HCT116 (cell line): ENCODE data around the gene ACCS. TPM values are rescaled to one million over a fixed set of nuclear protein-coding genes. Genes with fewer than 3 reads are reported as not detected.

ENCODE experiments used
- ATAC-seq: fragments of 200-7000 bp; cut with Tn5 transposase; 2 replicates; pipeline ENCODE4 v1.9.1; 2020; ENCODE audit warnings: mild to moderate bottlenecking, moderate library complexity
- BruUV-seq: library from RNA; stranded (reverse); fragments of 400-500 nt; replicated peaks from 2 replicates; lab custom pipeline; 2021; lab: Mats Ljungman, UMichigan
- CTCF ChIA-PET: fragments of 300-600 bp; sonication (Branson Sonifier 250); formaldehyde crosslinking; loops from one replicate; lab custom pipeline; 2021; ENCODE audit warnings: antibody characterized with exemption; lab: Charles Lee
- POLR2A ChIA-PET: fragments of 300-600, 350-600 bp; sonication (Branson Sonifier 250); formaldehyde crosslinking; loops from one replicate; lab custom pipeline; 2021; ENCODE audit warnings: antibody characterized with exemption; lab: Charles Lee
- RAD21 ChIA-PET, 2 experiments: fragments of 300-600 bp; sonication (Branson Sonifier 250); formaldehyde crosslinking; loops; one replicate each; lab custom pipeline; 2023; ENCODE audit warnings: low total read pairs in 2 of 2; ENCODE audit not compliant: uncharacterized antibody in 2 of 2, unreplicated experiment in 2 of 2, low non-redundant PET in 1 of 2; lab: Charles Lee
- DNase-seq: peaks from one replicate; pipeline ENCODE4 v3.0.0-alpha.2; 2010; ENCODE audit warnings: low read depth, low spot score
- H2AFZ ChIP-seq: fragments of 200-600 bp; shearing (Covaris generic), sonication (generic); 2 replicates; pipeline ENCODE4 v1.6.1; 2017; ENCODE audit warnings: low read depth, mixed run types, mixed read lengths, antibody characterized with exemption, low read length; ENCODE audit not compliant: poor library complexity, severe bottlenecking
- H3K27ac ChIP-seq: 2 replicates; pipeline ENCODE4 v1.5.1; 2012; ENCODE audit warnings: low read depth, low read length
- H3K27me3 ChIP-seq: fragments of 200-600 bp; sonication (generic); 2 replicates; pipeline ENCODE4 v1.6.1; 2016; ENCODE audit warnings: mixed run types, low read length, mixed read lengths; ENCODE audit not compliant: insufficient read depth
- H3K36me3 ChIP-seq, 2 experiments: fragments of 200-500 bp in 1 of 2; fragments of 200-600 bp in 1 of 2; sonication (Bioruptor generic) in 1 of 2; sonication (generic) in 1 of 2; 2 replicates each; pipeline versions ENCODE4 v1.5.1 to v1.6.1; 2014 to 2016; ENCODE audit warnings: low read length in 2 of 2, inconsistent platforms in 1 of 2, mixed read lengths in 1 of 2, mixed run types in 1 of 2; ENCODE audit not compliant: insufficient read depth in 2 of 2, control insufficient read depth in 1 of 2
- H3K4me1 ChIP-seq, 2 experiments: fragments of 200-600 bp in 1 of 2; sonication (generic) in 1 of 2; 2 replicates each; pipeline versions ENCODE4 v1.5.1 to v1.6.1; 2012 to 2017; ENCODE audit warnings: low read length in 2 of 2, inconsistent platforms in 1 of 2, mild to moderate bottlenecking in 1 of 2, mixed read lengths in 1 of 2, mixed run types in 1 of 2, moderate library complexity in 1 of 2; ENCODE audit not compliant: insufficient read depth in 2 of 2, control insufficient read depth in 1 of 2
- H3K4me2 ChIP-seq: fragments of 200-600 bp; sonication (generic); 2 replicates; pipeline ENCODE4 v1.6.1; 2017; ENCODE audit warnings: mixed run types, low read length, mixed read lengths
- H3K4me3 ChIP-seq, 2 experiments: fragments of 200-600 bp in 1 of 2; sonication (generic) in 1 of 2; replicated peaks in 1 of 2; 2 replicates each; pipeline ENCODE4 v1.5.1; 2011 to 2016; ENCODE audit warnings: low read length in 2 of 2, control low read depth in 1 of 2, low read depth in 1 of 2, mild to moderate bottlenecking in 1 of 2, mixed read lengths in 1 of 2, mixed run types in 1 of 2
- H3K79me2 ChIP-seq: fragments of 200-600 bp; sonication (generic); 2 replicates; pipeline ENCODE4 v1.6.1; 2017; ENCODE audit warnings: mild to moderate bottlenecking, mixed run types, low read length, moderate library complexity, mixed read lengths; ENCODE audit not compliant: insufficient read depth
- H3K9ac ChIP-seq: fragments of 200-600 bp; sonication (generic); 2 replicates; pipeline ENCODE4 v1.6.1; 2016; ENCODE audit warnings: low read length, mixed read lengths
- H3K9me2 ChIP-seq: fragments of 200-600 bp; sonication (generic), shearing (Covaris generic); 2 replicates; pipeline ENCODE4 v1.6.1; 2017; ENCODE audit warnings: mixed run types, mild to moderate bottlenecking, moderate library complexity; ENCODE audit not compliant: insufficient read depth
- H3K9me3 ChIP-seq, 2 experiments: fragments of 200-500 bp in 1 of 2; fragments of 200-600 bp in 1 of 2; sonication (Bioruptor generic) in 1 of 2; sonication (generic) in 1 of 2; 2 replicates each; pipeline ENCODE4 v1.6.1; 2014 to 2017; ENCODE audit warnings: low read length in 2 of 2, mixed read lengths in 2 of 2, inconsistent platforms in 1 of 2, low read depth in 1 of 2, mild to moderate bottlenecking in 1 of 2, mixed run types in 1 of 2, moderate library complexity in 1 of 2; ENCODE audit not compliant: control insufficient read depth in 1 of 2, insufficient read depth in 1 of 2
- H4K20me1 ChIP-seq: fragments of 200-600 bp; sonication (generic), shearing (Covaris generic); 2 replicates; pipeline ENCODE4 v1.6.1; 2017; ENCODE audit warnings: mixed run types, mild to moderate bottlenecking, moderate library complexity; ENCODE audit not compliant: insufficient read depth
- CEBPB ChIP-seq: IDR thresholded peaks from 2 replicates; pipeline ENCODE4 v1.6.1; 2012; ENCODE audit warnings: low read depth
- CTCF ChIP-seq, 3 experiments: fragments of 200-600 bp in 1 of 3; sonication (generic) in 1 of 3; IDR thresholded peaks in 2 of 3; conservative IDR thresholded peaks in 1 of 3; 2 replicates each; pipeline ENCODE4 v1.5.1; 2012 to 2017; ENCODE audit warnings: low read depth in 2 of 3, low read length in 2 of 3, antibody characterized with exemption in 1 of 3, borderline replicate concordance in 1 of 3, control low read depth in 1 of 3, mild to moderate bottlenecking in 1 of 3, mixed read lengths in 1 of 3, mixed run types in 1 of 3, moderate library complexity in 1 of 3; ENCODE audit not compliant: insufficient read depth in 1 of 3
- EZH2 ChIP-seq: fragments of 200-600 bp; sonication (generic); IDR thresholded peaks from 2 replicates; pipeline ENCODE4 v1.6.1; 2017; ENCODE audit warnings: antibody characterized with exemption, mixed run types
- JUND ChIP-seq: IDR thresholded peaks from 2 replicates; pipeline ENCODE4 v1.6.1; 2012
- POLR2AphosphoS5 ChIP-seq: IDR thresholded peaks from 2 replicates; pipeline ENCODE4 v1.6.1; 2011; ENCODE audit warnings: mild to moderate bottlenecking, low read depth, low read length, moderate library complexity
- RAD21 ChIP-seq: IDR thresholded peaks from 2 replicates; pipeline ENCODE4 v1.6.1; 2012; ENCODE audit warnings: low read depth, mild to moderate bottlenecking
- SP1 ChIP-seq: IDR thresholded peaks from 2 replicates; pipeline ENCODE4 v1.6.1; 2012; ENCODE audit warnings: low read depth
- TCF7L2 ChIP-seq: IDR thresholded peaks from 2 replicates; pipeline ENCODE4 v1.7.0; 2011; ENCODE audit warnings: borderline replicate concordance, inconsistent platforms; ENCODE audit not compliant: insufficient read depth, insufficient read length; ENCODE audit errors: extremely low read depth
- ZBTB33 ChIP-seq: IDR thresholded peaks from 2 replicates; pipeline ENCODE4 v1.6.1; 2011; ENCODE audit warnings: mild to moderate bottlenecking, low read length, moderate library complexity; ENCODE audit not compliant: insufficient replicate concordance; ENCODE audit errors: extremely low read depth
- intact Hi-C: fragments of 100-400 bp; cut with micrococcal nuclease; formaldehyde crosslinking; loops from 2 replicates; pipeline ENCODE4 v1.10.0; 2022
- total RNA-seq: library from RNA; stranded (reverse); gene quantifications from one replicate; pipeline ENCODE4 v1.2.1, GENCODE V29; 2021; ENCODE audit not compliant: unreplicated experiment

Gene ACCS
- total RNA-seq, 1 experiment from 2014 or later, result 13.2 TPM

- TF ChIP-seq CTCF (IDR thresholded peaks at IDR 0.05 in 2 of 3, conservative IDR thresholded peaks at IDR 0.05 in 1 of 3; ENCODE audit: borderline replicate concordance in 1 of 3, insufficient read depth in 1 of 3, low read depth in 2 of 3, low read length in 2 of 3) (peak; percentile 54 to 73 (median 70)), EZH2 (no peak), RAD21 (0 out of 2 replicates have a peak, but pooled peaks have one; percentile 8), SP1 (peak; percentile 59), CEBPB (no peak), JUND (no peak)
These were observed at the start of gene ACCS (continued) for GRCh38 chr11:44065841-44066731.

GRCh38 chr11:44016546-44017442, 49.3 kb upstream of the ACCS start:
- H3K9me2 ChIP-seq, result no peaks in the 10 kb centered on the region
- no peak overlapping the region for H2AFZ ChIP-seq
- no peaks in the 10 kb centered on the region for H3K79me2 ChIP-seq
- H3K27me3 ChIP-seq, result no peaks in the 10 kb centered on the region
- H3K27ac ChIP-seq, result no peak overlapping the region
- no peaks in the 10 kb centered on the region for H3K36me3 ChIP-seq
- no peak overlapping the region for H3K4me3 ChIP-seq
- intact Hi-C loops, result no loop called here
- DNase-seq (no peak), ATAC-seq (no peak)
- H3K4me2 ChIP-seq, result peak overlapping the region; percentile 31
- RAD21 ChIA-PET, result no interaction called here
- POLR2A ChIA-PET, result no interaction called here
- CTCF ChIA-PET, result no interaction called here
- TF ChIP-seq TCF7L2, result no peak
- TF ChIP-seq POLR2AphosphoS5, result no peak
- TF ChIP-seq RAD21, result no peak
- TF ChIP-seq EZH2, result no peak
- TF ChIP-seq ZBTB33, result no peak
- peaks cover 9 to 16% of the 10 kb centered on the region in 2 experiments for H3K4me1 ChIP-seq
- H4K20me1 ChIP-seq, result no peaks in the 10 kb centered on the region
- no peak overlapping the region for H3K9ac ChIP-seq
- BruUV-seq, result no TSS peak
- H3K9me3 ChIP-seq, result no peaks in the 10 kb centered on the region
